Psoas muscle (tissue), 8 donors: ENCODE results near the gene SMYD4. TPM values are rescaled to one million over a fixed set of nuclear protein-coding genes. Genes with fewer than 3 reads are reported as not detected.

Source experiments
- ATAC-seq, 4 donors: fragments of 200-7000 bp; cut with Tn5 transposase; one replicate each; pipeline ENCODE4 v1.9.1; 2020; ENCODE audit warnings: moderate library complexity in 3 of 4, mild to moderate bottlenecking in 2 of 4
- DNase-seq, 2 donors: peaks; one replicate each; pipeline ENCODE4 v3.0.0-alpha.2; 2020
- H3K27ac ChIP-seq: fragments of 200-600 bp; one replicate; pipeline ENCODE4 v1.8.0; 2022
- H3K27me3 ChIP-seq, 3 donors: fragments of 200-600 bp in 1 of 3; one replicate each; pipeline versions ENCODE4 v1.6.1 to v1.8.0; 2013 to 2022; ENCODE audit warnings: low read length in 2 of 3, mild to moderate bottlenecking in 2 of 3, moderate library complexity in 1 of 3; ENCODE audit not compliant: insufficient read depth in 3 of 3
- H3K36me3 ChIP-seq, 2 donors: fragments of 200-600 bp in 1 of 2; one replicate each; pipeline versions ENCODE4 v1.6.1 to v1.8.0; 2013 to 2022; ENCODE audit warnings: low read depth in 1 of 2, mild to moderate bottlenecking in 1 of 2, moderate library complexity in 1 of 2; ENCODE audit not compliant: insufficient read depth in 1 of 2
- H3K4me1 ChIP-seq: fragments of 200-600 bp; one replicate; pipeline ENCODE4 v1.8.0; 2022
- H3K4me3 ChIP-seq: fragments of 200-600 bp; one replicate; pipeline ENCODE4 v1.8.0; 2022; ENCODE audit warnings: mild to moderate bottlenecking
- H3K9me3 ChIP-seq: fragments of 200-600 bp; one replicate; pipeline ENCODE4 v1.8.0; 2022
- WGBS, 3 donors: extraction: QIAGEN DNeasy Blood & Tissue Kit; methylation state at CpG; one replicate each; pipeline versions ENCODE4 v1.1.6 to v1.1.7; 2013; 5-methylcytosine and 5-hydroxymethylcytosine counted together
- intact Hi-C, 2 donors: fragments of 100-400 bp; cut with DNase I; formaldehyde crosslinking; loops; one replicate each; pipeline versions ENCODE4 v1.11.0 to v1.14.2; 2022
- polyA plus RNA-seq, 3 donors: library from polyadenylated mRNA; stranded (reverse); fragments of 200-250 nt; gene quantifications; one replicate each; pipeline ENCODE4 v1.2.3, GENCODE V29; 2013
- total RNA-seq, 4 donors: library from RNA; stranded (reverse); fragmentation: NEBNext Ultra II Directional in 2 of 4; extraction: Animal tissue kit (Norgen Biotek cat#: 25700) in 2 of 4; gene quantifications; one replicate each; pipeline versions ENCODE4 v1.2.1 to v1.2.4, GENCODE V29; 2021 to 2023
- TF ChIP-seq, protein P1 (sequence below): fragments of 200-600 bp; IDR thresholded peaks from one replicate; pipeline ENCODE4 v1.8.0; 2022; ENCODE audit warnings: antibody characterized with exemption
- donor health status: healthy with polysubstance abuse.
- donor health status: DM: no; HTN: no; CAD: no; lungs with moderate emphysema.
- donor health status: Bipolar disorder and iron deficiency.
- donor health status: healthy.
- donor health status: DM: yes; HTN: yes; CAD: no.
- donor health status: DM: no; HTN: no; CAD: no.
- donor health status: DM: no; HTN: no; CAD: no.
- donor health status: DM: yes; HTN: yes; CAD: no.

The SMYD4 gene
- total and polyA plus RNA-seq, 7 donors: 8.0 to 22.4 (median 9.2) TPM

DNA sequence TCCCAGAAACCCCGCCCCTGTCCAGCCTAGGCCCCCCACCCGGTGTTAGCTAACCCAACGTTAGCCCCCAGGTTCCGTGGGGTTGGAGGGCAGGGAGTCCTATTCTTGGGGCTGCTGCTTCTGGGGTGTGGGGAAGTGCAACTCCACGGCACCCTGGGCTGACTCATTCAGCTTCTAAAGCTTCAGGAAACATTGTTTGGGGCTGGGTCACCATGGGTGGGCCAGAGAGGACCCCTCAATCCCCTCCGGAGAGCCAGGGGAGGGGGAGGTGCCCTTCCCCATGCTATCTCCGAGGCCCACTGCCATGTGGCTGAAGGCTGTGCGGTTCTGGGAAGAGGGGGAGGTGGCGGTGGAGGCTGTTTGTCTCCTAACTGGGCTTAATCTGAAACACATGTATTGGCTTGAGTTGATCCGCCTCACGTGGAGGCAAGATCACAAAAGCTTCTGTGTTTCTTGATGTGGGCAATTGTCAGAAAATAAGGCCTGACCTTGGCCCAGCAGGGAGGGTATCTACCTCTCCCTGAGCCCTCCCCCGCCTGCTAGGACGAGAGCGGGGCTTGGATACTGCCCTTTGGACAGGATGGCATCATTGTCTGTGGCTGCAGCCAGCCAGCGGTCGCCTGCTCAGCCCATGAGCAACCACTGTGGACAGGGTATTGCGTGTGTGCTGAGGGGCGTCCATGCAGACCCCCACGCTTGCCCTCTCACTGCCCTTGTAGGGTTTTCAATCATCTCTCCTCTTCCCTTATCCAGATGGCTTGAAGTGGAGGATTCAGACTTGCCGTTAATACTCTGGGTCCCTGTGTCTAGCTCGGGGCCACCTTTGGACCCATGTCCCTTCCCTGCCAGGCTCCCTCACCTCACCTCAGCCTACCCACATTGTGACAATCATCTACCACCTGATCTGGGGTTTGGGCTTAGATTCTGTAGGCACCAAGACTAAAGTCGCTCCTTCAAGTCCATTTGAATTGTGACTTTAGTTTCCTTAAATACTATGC, 66.5 kb downstream of the SMYD4 start:
- peak; percentile 76 to 84 for DNase-seq
- peaks cover 0 to 13% of the 10 kb centered on the region in 2 donors for H3K36me3 ChIP-seq
- intact Hi-C loops: loop anchor here (2.0 to 5.0 kb wide), 3 partner anchors 32 to 42 kb away; no protein-coding TSS in a partner anchor
- peak overlapping the region; percentile 92 for H3K27ac ChIP-seq
- TF ChIP-seq, protein P1, sequence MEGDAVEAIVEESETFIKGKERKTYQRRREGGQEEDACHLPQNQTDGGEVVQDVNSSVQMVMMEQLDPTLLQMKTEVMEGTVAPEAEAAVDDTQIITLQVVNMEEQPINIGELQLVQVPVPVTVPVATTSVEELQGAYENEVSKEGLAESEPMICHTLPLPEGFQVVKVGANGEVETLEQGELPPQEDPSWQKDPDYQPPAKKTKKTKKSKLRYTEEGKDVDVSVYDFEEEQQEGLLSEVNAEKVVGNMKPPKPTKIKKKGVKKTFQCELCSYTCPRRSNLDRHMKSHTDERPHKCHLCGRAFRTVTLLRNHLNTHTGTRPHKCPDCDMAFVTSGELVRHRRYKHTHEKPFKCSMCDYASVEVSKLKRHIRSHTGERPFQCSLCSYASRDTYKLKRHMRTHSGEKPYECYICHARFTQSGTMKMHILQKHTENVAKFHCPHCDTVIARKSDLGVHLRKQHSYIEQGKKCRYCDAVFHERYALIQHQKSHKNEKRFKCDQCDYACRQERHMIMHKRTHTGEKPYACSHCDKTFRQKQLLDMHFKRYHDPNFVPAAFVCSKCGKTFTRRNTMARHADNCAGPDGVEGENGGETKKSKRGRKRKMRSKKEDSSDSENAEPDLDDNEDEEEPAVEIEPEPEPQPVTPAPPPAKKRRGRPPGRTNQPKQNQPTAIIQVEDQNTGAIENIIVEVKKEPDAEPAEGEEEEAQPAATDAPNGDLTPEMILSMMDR: no peak
- WGBS, 3 donors: 14 to 31% (median 20%) methylated on average over 22 of the region's 22 CpGs
- no peaks in the 10 kb centered on the region for H3K9me3 ChIP-seq
- peak overlapping the region; percentile 71 for H3K4me3 ChIP-seq
- H3K4me1 ChIP-seq: peaks cover 49% of the 10 kb centered on the region
- ATAC-seq: peak; percentile 61 to 68 (median 66)
- H3K27me3 ChIP-seq: no peaks in the 10 kb centered on the region

DNA sequence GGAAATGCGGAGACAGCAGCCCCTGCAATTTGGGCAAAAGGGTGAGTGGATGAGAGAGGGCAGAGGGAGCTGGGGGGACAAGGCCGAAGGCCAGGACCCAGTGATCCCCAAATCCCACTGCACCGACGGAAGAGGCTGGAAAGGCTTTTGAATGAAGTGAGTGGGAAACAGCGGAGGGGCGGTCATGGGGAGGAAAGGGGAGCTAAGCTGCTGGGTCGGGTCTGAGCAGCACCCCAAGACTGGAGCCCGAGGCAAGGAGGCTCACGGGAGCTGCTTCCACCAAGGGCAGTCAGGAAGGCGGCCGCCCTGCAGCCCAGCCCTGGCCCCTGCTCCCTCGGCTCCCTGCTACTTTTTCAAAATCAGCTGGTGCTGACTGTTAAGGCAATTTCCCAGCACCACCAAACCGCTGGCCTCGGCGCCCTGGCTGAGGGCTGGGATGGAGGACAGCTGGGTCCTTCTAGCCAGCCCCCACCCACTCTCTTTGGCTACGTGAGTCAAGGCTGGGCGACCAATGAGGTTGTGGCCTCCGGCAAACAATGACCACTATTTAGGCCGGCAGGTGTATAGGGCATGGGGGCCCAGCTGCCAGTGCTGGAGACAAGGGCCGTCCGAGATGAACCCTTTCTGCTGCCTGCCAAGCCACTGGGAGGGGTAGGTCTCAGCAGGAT, 67.3 kb downstream of the SMYD4 start:
- WGBS, 3 donors: 19 to 26% (median 22%) methylated on average over 21 of the region's 21 CpGs
- H3K4me1 ChIP-seq: peaks cover 44% of the 10 kb centered on the region
- no peaks in the 10 kb centered on the region for H3K9me3 ChIP-seq
- peaks cover 0 to 7% of the 10 kb centered on the region in 2 donors for H3K36me3 ChIP-seq
- intact Hi-C loops: loop anchor here (2.0 to 5.0 kb wide), 3 partner anchors 32 to 42 kb away; no protein-coding TSS in a partner anchor
- TF ChIP-seq, protein P1: no peak
- H3K4me3 ChIP-seq: peak overlapping the region; percentile 71
- peak overlapping the region; percentile 92 for H3K27ac ChIP-seq
- H3K27me3 ChIP-seq: no peaks in the 10 kb centered on the region
- DNase-seq (peak; percentile 84 to 86), ATAC-seq (peak; percentile 77 to 85 (median 80))

DNA sequence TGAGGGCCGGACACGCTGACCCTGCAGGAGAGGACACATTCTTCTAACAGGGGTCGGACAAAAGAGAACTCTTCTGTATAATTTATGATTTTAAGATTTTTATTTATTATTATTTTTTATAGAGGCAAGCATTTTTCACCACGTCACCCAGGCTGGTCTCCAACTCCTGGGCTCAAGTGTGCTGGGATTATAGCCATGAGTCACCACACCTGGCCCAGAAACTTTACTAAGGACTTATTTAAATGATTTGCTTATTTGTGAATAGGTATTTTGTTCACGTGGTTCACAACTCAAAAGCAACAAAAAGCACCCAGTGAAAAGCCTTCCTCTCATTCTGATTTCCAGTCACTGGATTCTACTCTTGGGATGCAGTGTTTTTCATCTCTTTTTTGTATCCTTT, 70.2 kb downstream of the SMYD4 start:
- Histone ChIP-seq H3K27me3 (no peaks in the 10 kb centered on the region), H3K36me3 (no peaks in the 10 kb centered on the region), H3K4me3 (no peak overlapping the region), H3K27ac (peak overlapping the region; percentile 58), H3K9me3 (no peaks in the 10 kb centered on the region), H3K4me1 (peaks cover 26% of the 10 kb centered on the region)
- ATAC-seq (no peak), DNase-seq (no peak)
- WGBS, 3 donors: 65 to 82% (median 69%) methylated on average over 5 of the region's 5 CpGs
- intact Hi-C loops: no loop called here
- TF ChIP-seq, protein P1: no peak

DNA sequence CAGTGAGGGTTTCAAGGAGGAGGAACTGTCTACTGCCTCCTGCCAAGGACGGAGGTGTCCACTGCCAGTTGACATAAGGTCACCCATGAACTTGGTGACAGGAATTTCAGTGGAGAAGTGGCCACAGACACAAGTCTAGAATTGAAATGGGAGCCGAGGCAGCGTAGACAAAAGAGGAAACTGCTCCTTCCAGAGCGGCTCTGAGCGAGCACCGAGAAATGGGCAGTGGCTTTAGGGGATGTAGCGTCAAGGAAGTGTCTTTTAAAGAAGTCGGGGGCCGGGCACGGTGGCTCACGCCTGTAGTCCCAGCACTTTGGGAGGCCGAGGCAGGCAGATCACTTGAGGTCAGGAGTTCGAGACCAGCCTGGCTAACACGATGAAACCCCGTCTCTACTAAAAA, 70.9 kb downstream of the SMYD4 start:
- intact Hi-C loops: no loop called here

More for the DNA sequence above, 70.9 kb downstream of the SMYD4 start:
- no peak overlapping the region for H3K4me3 ChIP-seq
- H3K27ac ChIP-seq: peak overlapping the region; percentile 58
- H3K4me1 ChIP-seq: peaks cover 18% of the 10 kb centered on the region
- no peaks in the 10 kb centered on the region for H3K9me3 ChIP-seq
- TF ChIP-seq, protein P1: no peak
- no peaks in the 10 kb centered on the region for H3K36me3 ChIP-seq
- DNase-seq (no peak), ATAC-seq (no peak)
- WGBS, 3 donors: 48 to 73% (median 64%) methylated on average over 15 of the region's 15 CpGs
- no peaks in the 10 kb centered on the region for H3K27me3 ChIP-seq
